Endothelial cell of umbilical vein (primary cell): ENCODE results near the gene EGR1. TPM values are rescaled to one million over a fixed set of nuclear protein-coding genes. Genes with fewer than 3 reads are reported as not detected.

Experiments used
- BruUV-seq: library from RNA; stranded (reverse); fragments of 400-500 nt; replicated peaks from 2 replicates; lab custom pipeline; 2021; lab: Mats Ljungman, UMichigan
- CTCF ChIA-PET: fragments of 300-600, 350-600 bp; sonication (Branson Sonifier 250); formaldehyde crosslinking; loops from one replicate; lab custom pipeline; 2021; ENCODE audit warnings: antibody characterized with exemption, inconsistent platforms; lab: Charles Lee
- POLR2A ChIA-PET: fragments of 300-600, 350-600 bp; sonication (Branson Sonifier 250); formaldehyde crosslinking; loops from one replicate; lab custom pipeline; 2021; ENCODE audit warnings: antibody characterized with exemption, inconsistent platforms; lab: Charles Lee
- DNase-seq: peaks from one replicate; pipeline ENCODE4 v3.0.0-alpha.2; 2011; ENCODE audit warnings: low read depth, low spot score
- FAIRE-seq: peaks from 2 replicates; lab custom pipeline; 2011; peaks lifted over from hg19 to GRCh38; lab: Jason Lieb, UNC
- H2AFZ ChIP-seq: 2 replicates; pipeline ENCODE4 v1.6.0; 2012; ENCODE audit warnings: low read depth, low read length, control low read depth, inconsistent platforms
- H3K27ac ChIP-seq: 2 replicates; pipeline ENCODE4 v1.5.1; 2011; ENCODE audit warnings: low read depth, mild to moderate bottlenecking, control low read depth, low read length, moderate library complexity; ENCODE audit not compliant: insufficient read depth
- H3K27me3 ChIP-seq, 2 experiments: 2 replicates each; pipeline versions ENCODE4 v1.6.0 to v1.6.1; 2011; ENCODE audit warnings: low read length in 2 of 2, mixed read lengths in 1 of 2; ENCODE audit not compliant: control insufficient read depth in 2 of 2, insufficient read depth in 2 of 2
- H3K36me3 ChIP-seq, 2 experiments: 2 replicates in 1 of 2; 3 replicates in 1 of 2; pipeline ENCODE4 v1.5.1; 2011; ENCODE audit warnings: low read length in 2 of 2, mild to moderate bottlenecking in 1 of 2, moderate library complexity in 1 of 2; ENCODE audit not compliant: control insufficient read depth in 2 of 2, insufficient read depth in 2 of 2; ENCODE audit errors: extremely low read depth in 1 of 2
- H3K4me1 ChIP-seq: 3 replicates; pipeline ENCODE4 v1.5.1; 2011; ENCODE audit warnings: mild to moderate bottlenecking, low read length; ENCODE audit not compliant: control insufficient read depth, insufficient read depth; ENCODE audit errors: extremely low read depth
- H3K4me2 ChIP-seq: 2 replicates; pipeline ENCODE4 v1.6.1; 2011; ENCODE audit warnings: low read length, control low read depth, mixed read lengths; ENCODE audit not compliant: insufficient read depth
- H3K4me3 ChIP-seq, 3 experiments: fragments of 200-600 bp in 1 of 3; sonication (generic), shearing (Covaris generic) in 1 of 3; replicated peaks in 1 of 3; 2 replicates each; pipeline ENCODE4 v1.5.1; 2011 to 2016; ENCODE audit warnings: control low read depth in 3 of 3, low read length in 3 of 3, mild to moderate bottlenecking in 2 of 3, inconsistent platforms in 1 of 3, low read depth in 1 of 3, moderate library complexity in 1 of 3; ENCODE audit not compliant: insufficient read depth in 1 of 3
- H3K79me2 ChIP-seq: 2 replicates; pipeline ENCODE4 v1.6.0; 2012; ENCODE audit warnings: low read length, inconsistent platforms; ENCODE audit not compliant: control insufficient read depth, insufficient read depth
- H3K9ac ChIP-seq: replicated peaks from 2 replicates; pipeline ENCODE3; 2011; ENCODE audit warnings: low read length, control low read depth; ENCODE audit not compliant: insufficient read depth; ENCODE audit errors: extremely low read depth
- H3K9me1 ChIP-seq: replicated peaks from 3 replicates; pipeline ENCODE4 v1.6.0; 2011; ENCODE audit warnings: mild to moderate bottlenecking, low read length; ENCODE audit not compliant: control insufficient read depth, insufficient read depth; ENCODE audit errors: extremely low read depth
- H3K9me3 ChIP-seq: replicated peaks from 2 replicates; pipeline ENCODE4 v1.5.1; 2012; ENCODE audit warnings: low read length, inconsistent platforms; ENCODE audit not compliant: control insufficient read depth, insufficient read depth
- H4K20me1 ChIP-seq: replicated peaks from 2 replicates; pipeline ENCODE3; 2011; ENCODE audit warnings: mild to moderate bottlenecking, low read length; ENCODE audit not compliant: control insufficient read depth, insufficient read depth; ENCODE audit errors: extremely low read depth
- EZH2 ChIP-seq: IDR thresholded peaks from 2 replicates; pipeline ENCODE4 v1.6.1; 2012; ENCODE audit warnings: borderline replicate concordance, low read depth, mild to moderate bottlenecking, moderate library complexity, low read length, inconsistent platforms; ENCODE audit not compliant: severe bottlenecking
- FOS ChIP-seq: IDR thresholded peaks from 2 replicates; pipeline ENCODE4 v1.6.1; 2011; ENCODE audit warnings: mild to moderate bottlenecking, low read length, moderate library complexity, borderline replicate concordance; ENCODE audit not compliant: insufficient read depth
- GATA2 ChIP-seq: IDR thresholded peaks from 2 replicates; pipeline ENCODE4 v1.7.0; 2011; ENCODE audit warnings: low read depth, mild to moderate bottlenecking, moderate library complexity, mixed read lengths, low read length; ENCODE audit not compliant: insufficient read length, insufficient read depth
- JUN ChIP-seq: IDR thresholded peaks from 2 replicates; pipeline ENCODE4 v1.6.1; 2011; ENCODE audit warnings: borderline replicate concordance, low read depth; ENCODE audit not compliant: insufficient read length, insufficient read depth
- MAX ChIP-seq: IDR thresholded peaks from 2 replicates; pipeline ENCODE4 v1.6.1; 2011; ENCODE audit not compliant: insufficient read depth, insufficient read length
- MYC ChIP-seq: IDR thresholded peaks from one replicate; pipeline ENCODE4 v1.6.1; 2011; ENCODE audit warnings: mild to moderate bottlenecking, low read depth, low read length
- POLR2A ChIP-seq: IDR thresholded peaks from 2 replicates; pipeline ENCODE4 v1.6.1; 2012; ENCODE audit warnings: low read depth, mild to moderate bottlenecking, control low read depth, low read length
- POLR2AphosphoS5 ChIP-seq: IDR thresholded peaks from 2 replicates; pipeline ENCODE4 v1.6.1; 2012; ENCODE audit warnings: low read depth, mild to moderate bottlenecking, control low read depth, low read length, moderate library complexity; ENCODE audit not compliant: insufficient read depth
- dilution Hi-C: fragments of 300-500 bp; cut with MboI; formaldehyde crosslinking; loops from one replicate; pipeline ENCODE4 v1.15.0; 2019; ENCODE audit warnings: low sequenced_read_pairs; ENCODE audit not compliant: extremely low pct_ligation_motif_present
- intact Hi-C: fragments of 100-400 bp; cut with micrococcal nuclease; formaldehyde crosslinking; loops from one replicate; pipeline ENCODE4 v1.10.0; 2022
- polyA plus RNA-seq, 4 experiments: library from polyadenylated mRNA; depleted of rRNA in 3 of 4; stranded (reverse) in 3 of 4; unstranded in 1 of 4; fragments of >200 nt; gene quantifications; 2 replicates each; pipeline versions ENCODE4 v1.2.1 to v1.2.3, GENCODE V29; 2011 to 2012; ENCODE audit warnings: missing spikeins in 1 of 4
- total RNA-seq: library from RNA; stranded (reverse); gene quantifications from 2 replicates; pipeline ENCODE4 v1.2.3, GENCODE V29; 2021
- TF ChIP-seq, protein P1 (sequence below), 2 donors: IDR thresholded peaks; 1 replicate in 1 of 2; 2 replicates in 1 of 2; pipeline ENCODE4 v1.5.1; 2011; ENCODE audit warnings: low read length in 2 of 2, mild to moderate bottlenecking in 2 of 2, moderate library complexity in 2 of 2, control low read depth in 1 of 2, inconsistent platforms in 1 of 2, low read depth in 1 of 2; ENCODE audit not compliant: insufficient read depth in 1 of 2; ENCODE audit errors: extremely low read depth in 1 of 2

EGR1 gene
- total and polyA plus RNA-seq, 2 donors (not counting 3 experiments of a cell fraction or from before 2014, with no cell fraction given) = 5.5 to 6.5 TPM

- dilution Hi-C loops = no loop called here
- Histone ChIP-seq H3K9me3 (no peaks in the 10 kb centered on the region), H3K27ac (no peak overlapping the region), H3K9ac (no peak overlapping the region), H2AFZ (no peak overlapping the region), H3K9me1 (no peaks in the 10 kb centered on the region), H3K4me1 (peaks cover 7% of the 10 kb centered on the region), H3K27me3 (no peaks in the 10 kb centered on the region), H3K4me2 (no peak overlapping the region), H3K4me3 (no peak overlapping the region), H3K79me2 (no peaks in the 10 kb centered on the region), H4K20me1 (no peaks in the 10 kb centered on the region), H3K36me3 (no peaks in the 10 kb centered on the region)
- ChIA-PET POLR2A (no interaction called here), CTCF (no interaction called here)
- TF ChIP-seq POLR2A (no peak), MYC (no peak), MAX (no peak), EZH2 (no peak), POLR2AphosphoS5 (no peak), JUN (no peak)
- FAIRE-seq (no peak), DNase-seq (no peak)
- intact Hi-C loops = no loop called here
- BruUV-seq = no TSS peak
Measured at GRCh38 chr5:138453590-138453989, 11.7 kb upstream of the EGR1 start.

DNA sequence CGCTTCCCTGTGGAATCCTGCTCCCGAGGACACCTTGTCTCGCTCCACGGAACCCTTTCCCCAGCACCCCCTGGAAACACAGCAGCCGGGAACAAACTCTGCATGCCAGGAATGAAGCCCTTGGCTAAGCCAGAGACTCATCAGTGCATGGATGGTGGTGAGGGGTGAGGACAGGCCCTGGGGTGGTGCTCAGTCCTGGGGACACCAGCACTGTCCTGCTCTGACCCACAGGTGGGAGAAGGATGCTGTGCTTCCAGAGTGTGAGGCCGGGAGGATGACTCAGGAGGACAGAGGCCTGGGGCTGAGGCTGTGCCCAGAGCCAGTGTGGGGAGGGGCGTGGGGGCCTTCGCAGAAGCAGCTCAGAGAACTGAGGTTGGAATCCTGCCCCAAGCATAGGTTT is 11.2 kb upstream of the EGR1 start:
- CTCF ChIA-PET = interaction anchor here (2.0 to 6.1 kb wide), 2 partner anchors 11 to 49 kb away, joined by 13 to 59 read pairs; partner anchors contain the start of gene EGR1
- intact Hi-C loops = no loop called here

More for the DNA sequence above, 11.2 kb upstream of the EGR1 start:
- POLR2A ChIA-PET = no interaction called here
- Histone ChIP-seq H3K4me3 (no peak overlapping the region), H3K27me3 (no peaks in the 10 kb centered on the region), H4K20me1 (no peaks in the 10 kb centered on the region), H3K27ac (no peak overlapping the region), H2AFZ (no peak overlapping the region), H3K36me3 (no peaks in the 10 kb centered on the region), H3K4me1 (peaks cover 7% of the 10 kb centered on the region), H3K9me1 (no peaks in the 10 kb centered on the region), H3K4me2 (no peak overlapping the region), H3K79me2 (no peaks in the 10 kb centered on the region), H3K9me3 (no peaks in the 10 kb centered on the region), H3K9ac (no peak overlapping the region)
- TF ChIP-seq FOS (no peak), GATA2 (no peak), MYC (no peak), JUN (no peak), POLR2AphosphoS5 (no peak), EZH2 (no peak), POLR2A (no peak)
- TF ChIP-seq, protein P1, sequence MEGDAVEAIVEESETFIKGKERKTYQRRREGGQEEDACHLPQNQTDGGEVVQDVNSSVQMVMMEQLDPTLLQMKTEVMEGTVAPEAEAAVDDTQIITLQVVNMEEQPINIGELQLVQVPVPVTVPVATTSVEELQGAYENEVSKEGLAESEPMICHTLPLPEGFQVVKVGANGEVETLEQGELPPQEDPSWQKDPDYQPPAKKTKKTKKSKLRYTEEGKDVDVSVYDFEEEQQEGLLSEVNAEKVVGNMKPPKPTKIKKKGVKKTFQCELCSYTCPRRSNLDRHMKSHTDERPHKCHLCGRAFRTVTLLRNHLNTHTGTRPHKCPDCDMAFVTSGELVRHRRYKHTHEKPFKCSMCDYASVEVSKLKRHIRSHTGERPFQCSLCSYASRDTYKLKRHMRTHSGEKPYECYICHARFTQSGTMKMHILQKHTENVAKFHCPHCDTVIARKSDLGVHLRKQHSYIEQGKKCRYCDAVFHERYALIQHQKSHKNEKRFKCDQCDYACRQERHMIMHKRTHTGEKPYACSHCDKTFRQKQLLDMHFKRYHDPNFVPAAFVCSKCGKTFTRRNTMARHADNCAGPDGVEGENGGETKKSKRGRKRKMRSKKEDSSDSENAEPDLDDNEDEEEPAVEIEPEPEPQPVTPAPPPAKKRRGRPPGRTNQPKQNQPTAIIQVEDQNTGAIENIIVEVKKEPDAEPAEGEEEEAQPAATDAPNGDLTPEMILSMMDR (IDR thresholded peaks at IDR 0.05; ENCODE audit: extremely low read depth in 1 of 2, insufficient read depth in 1 of 2, low read depth in 1 of 2, low read length in 2 of 2) = no peak
- no TSS peak for BruUV-seq
- dilution Hi-C loops = no loop called here
- FAIRE-seq (no peak), DNase-seq (peak; percentile 0)
